ENCODE results near the gene TPPP2. TPM values are rescaled to one million over a fixed set of nuclear protein-coding genes. Genes with fewer than 3 reads are reported as not detected.
"Not testable (repeated sequence)": the region's sequence is repeated elsewhere in the genome, so short reads cannot be mapped to it uniquely, and the experiment has no call there.

Gene TPPP2
- total RNA-seq, 1 donor from 2014 or later: not detected

- no peak for DNase-seq
- H3K9me3 ChIP-seq: no peaks in the 10 kb centered on the region
- no peak overlapping the region for H3K27ac ChIP-seq
- H3K27me3 ChIP-seq (ENCODE audit: low read depth): no peaks in the 10 kb centered on the region
- H3K36me3 ChIP-seq: no peaks in the 10 kb centered on the region
- H3K4me1 ChIP-seq: peaks cover 47% of the 10 kb centered on the region
- no peak for ATAC-seq
- intact Hi-C loops (cut with DNase I): no loop called here
- TF ChIP-seq, protein P1, sequence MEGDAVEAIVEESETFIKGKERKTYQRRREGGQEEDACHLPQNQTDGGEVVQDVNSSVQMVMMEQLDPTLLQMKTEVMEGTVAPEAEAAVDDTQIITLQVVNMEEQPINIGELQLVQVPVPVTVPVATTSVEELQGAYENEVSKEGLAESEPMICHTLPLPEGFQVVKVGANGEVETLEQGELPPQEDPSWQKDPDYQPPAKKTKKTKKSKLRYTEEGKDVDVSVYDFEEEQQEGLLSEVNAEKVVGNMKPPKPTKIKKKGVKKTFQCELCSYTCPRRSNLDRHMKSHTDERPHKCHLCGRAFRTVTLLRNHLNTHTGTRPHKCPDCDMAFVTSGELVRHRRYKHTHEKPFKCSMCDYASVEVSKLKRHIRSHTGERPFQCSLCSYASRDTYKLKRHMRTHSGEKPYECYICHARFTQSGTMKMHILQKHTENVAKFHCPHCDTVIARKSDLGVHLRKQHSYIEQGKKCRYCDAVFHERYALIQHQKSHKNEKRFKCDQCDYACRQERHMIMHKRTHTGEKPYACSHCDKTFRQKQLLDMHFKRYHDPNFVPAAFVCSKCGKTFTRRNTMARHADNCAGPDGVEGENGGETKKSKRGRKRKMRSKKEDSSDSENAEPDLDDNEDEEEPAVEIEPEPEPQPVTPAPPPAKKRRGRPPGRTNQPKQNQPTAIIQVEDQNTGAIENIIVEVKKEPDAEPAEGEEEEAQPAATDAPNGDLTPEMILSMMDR (IDR thresholded peaks at IDR 0.05): no peak
- H3K4me3 ChIP-seq: no peak overlapping the region
These were observed 10.4 kb downstream of the TPPP2 start for GRCh38 chr14:21040370-21040925.

DNA sequence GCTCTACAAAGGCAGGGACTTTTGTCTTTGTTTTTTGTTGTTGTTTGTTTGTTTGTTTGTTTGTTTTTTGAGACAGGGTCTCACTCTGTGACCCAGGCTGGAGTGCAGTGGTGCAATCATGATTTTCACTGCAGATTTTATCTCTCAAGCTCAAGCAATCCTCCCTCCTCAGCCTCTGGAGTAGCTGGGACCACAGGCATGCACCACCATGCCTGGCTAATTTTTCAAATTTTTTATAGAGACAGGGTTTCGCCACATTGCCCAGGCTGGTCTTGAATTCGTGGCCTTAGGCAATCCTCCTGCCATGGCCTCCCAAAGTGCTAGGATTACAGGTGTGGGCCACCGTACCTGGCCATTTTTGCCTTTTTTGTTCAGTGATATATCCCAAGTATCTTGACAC lies 10.9 kb downstream of the TPPP2 start:
- DNase-seq; intact Hi-C loops (cut with DNase I); ATAC-seq; H3K27ac ChIP-seq; H3K9me3 ChIP-seq; H3K36me3 ChIP-seq; H3K27me3 ChIP-seq (ENCODE audit: low read depth); H3K4me3 ChIP-seq: not testable (repeated sequence)
- H3K4me1 ChIP-seq: peaks cover 47% of the 10 kb centered on the region

GRCh38 chr14:21041676-21042433 lies 11.8 kb downstream of the TPPP2 start, which contains the start of gene RNASE7:
Gene RNASE7 (plus strand): TSS chr14:21042362. CDS start chr14:21042993, 631 bp downstream.
- ATAC-seq (no peak), DNase-seq (no peak)
- no peaks in the 10 kb centered on the region for H3K27me3 ChIP-seq (ENCODE audit: low read depth)
- H3K36me3 ChIP-seq: no peaks in the 10 kb centered on the region
- no peak within 1 kb of the TSS for H3K4me3 ChIP-seq
- H3K9me3 ChIP-seq: no peaks in the 10 kb centered on the region
- peak within 1 kb of the TSS; percentile 25 for H3K27ac ChIP-seq
- H3K4me1 ChIP-seq: peaks cover 47% of the 10 kb centered on the region
- TF ChIP-seq, protein P1 (IDR thresholded peaks at IDR 0.05): no peak
- intact Hi-C loops (cut with DNase I): no loop called here

GRCh38 chr14:21042918-21043317 lies 12.9 kb downstream of the TPPP2 start:
- H3K4me3 ChIP-seq: no peak overlapping the region
- intact Hi-C loops (cut with DNase I): no loop called here
- H3K36me3 ChIP-seq: no peaks in the 10 kb centered on the region
- no peaks in the 10 kb centered on the region for H3K9me3 ChIP-seq
- peak overlapping the region; percentile 25 for H3K27ac ChIP-seq
- TF ChIP-seq, protein P1 (IDR thresholded peaks at IDR 0.05): no peak
- peaks cover 51% of the 10 kb centered on the region for H3K4me1 ChIP-seq
- no peaks in the 10 kb centered on the region for H3K27me3 ChIP-seq (ENCODE audit: low read depth)
- ATAC-seq (peak in 1 of 2 donors; percentile 18), DNase-seq (no peak)

- H3K4me3 ChIP-seq: no peak overlapping the region
- H3K27ac ChIP-seq: peak overlapping the region; percentile 25
- peaks cover 51% of the 10 kb centered on the region for H3K4me1 ChIP-seq
- H3K9me3 ChIP-seq: no peaks in the 10 kb centered on the region
- intact Hi-C loops (cut with DNase I): no loop called here
- DNase-seq: no peak
- no peaks in the 10 kb centered on the region for H3K36me3 ChIP-seq
- TF ChIP-seq, protein P1 (IDR thresholded peaks at IDR 0.05): no peak
- H3K27me3 ChIP-seq (ENCODE audit: low read depth): no peaks in the 10 kb centered on the region
- no peak for ATAC-seq
These were observed 13.5 kb downstream of the TPPP2 start for GRCh38 chr14:21043387-21043973.
